ENCODE measurements around the gene IRX2. TPM values are rescaled to one million over a fixed set of nuclear protein-coding genes. Genes with fewer than 3 reads are reported as not detected.

Gene IRX2
- total and polyA plus RNA-seq, 2 of the 8 experiments (the other 6 are each of a cell fraction or from before 2014, with no cell fraction given) = 23.4 to 40.4 TPM

DNA sequence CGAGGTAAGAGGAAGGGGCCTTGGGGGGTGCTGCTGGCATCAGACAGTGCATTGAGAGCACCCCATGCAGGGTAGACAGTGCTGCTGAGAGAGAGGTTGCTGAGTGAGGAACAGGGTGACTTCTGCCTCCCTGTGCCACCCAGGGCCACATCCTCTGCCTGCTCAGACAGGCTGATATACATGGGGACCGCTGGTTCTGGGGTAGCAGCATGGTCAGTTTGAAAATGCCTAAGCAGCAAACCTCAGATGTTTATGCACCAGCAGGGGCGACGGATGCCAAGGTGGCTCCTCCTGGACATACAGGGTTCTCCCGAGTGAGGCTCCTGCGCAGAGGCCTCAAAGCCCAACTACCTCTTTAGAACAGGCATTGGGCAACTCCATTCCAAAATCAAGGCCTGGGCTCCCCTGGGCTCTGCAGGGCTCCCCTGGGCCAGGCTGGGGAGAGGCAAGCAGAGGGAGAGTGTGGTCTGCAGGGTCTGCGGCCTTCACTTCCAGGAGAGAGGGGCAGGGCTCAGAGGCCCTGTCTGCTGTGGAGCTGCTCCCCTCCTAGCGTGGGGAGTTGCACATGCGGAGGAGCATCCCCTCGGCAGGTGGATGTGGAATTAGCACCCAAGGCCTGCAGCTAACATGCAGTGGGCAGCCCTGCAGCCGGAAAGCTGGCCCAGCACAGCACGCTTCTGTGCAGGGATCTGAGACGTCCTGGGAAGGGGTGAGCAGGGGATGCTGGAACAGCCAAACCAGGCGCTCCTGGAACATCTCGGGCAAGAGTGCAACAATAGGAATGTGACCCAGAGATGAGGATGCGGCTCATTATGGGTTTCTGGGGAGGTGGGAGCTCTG is 46.5 kb downstream of the IRX2 start (continued):
- TF ChIP-seq PHF8 (conservative IDR thresholded peaks at IDR 0.05; ENCODE audit: low read depth, low read length) = no peak
- TF ChIP-seq ATF2 (IDR thresholded peaks at IDR 0.05; ENCODE audit: low read length) = no peak
- TF ChIP-seq, protein P1, sequence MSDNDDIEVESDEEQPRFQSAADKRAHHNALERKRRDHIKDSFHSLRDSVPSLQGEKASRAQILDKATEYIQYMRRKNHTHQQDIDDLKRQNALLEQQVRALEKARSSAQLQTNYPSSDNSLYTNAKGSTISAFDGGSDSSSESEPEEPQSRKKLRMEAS (IDR thresholded peaks at IDR 0.05) = no peak
- no peak for TF ChIP-seq MAFK (IDR thresholded peaks at IDR 0.05; ENCODE audit: low read depth, low read length)
- no peak for TF ChIP-seq JUND (IDR thresholded peaks at IDR 0.05; ENCODE audit: low read length)
- no peak for TF ChIP-seq RXRA (IDR thresholded peaks at IDR 0.05; ENCODE audit: insufficient read depth, low read depth, low read length)
- TF ChIP-seq TBP (IDR thresholded peaks at IDR 0.05; ENCODE audit: low read depth, low read length) = no peak
